Measurements from ENCODE around the gene SND1.
"Not testable (repeated sequence)": the region's sequence is repeated elsewhere in the genome, so short reads cannot be mapped to it uniquely, and the experiment has no call there.

The SND1 gene

GRCh38 chr7:127940381-127941160 is 288.6 kb downstream of the SND1 start:
- no peak for DNase-seq

- no peak for DNase-seq
Observed at GRCh38 chr7:127941476-127942210, 289.6 kb downstream of the SND1 start.

GRCh38 chr7:127943541-127944521 is 291.8 kb downstream of the SND1 start:
- DNase-seq, result no peak

GRCh38 chr7:127946111-127946510 is 294.1 kb downstream of the SND1 start:
- DNase-seq, result no peak

GRCh38 chr7:127946847-127947246 is 294.9 kb downstream of the SND1 start:
- no peak for DNase-seq

GRCh38 chr7:127948312-127948711 is 296.3 kb downstream of the SND1 start:
- no peak for DNase-seq

- no peak for DNase-seq
Observed at GRCh38 chr7:127948930-127949329, 296.9 kb downstream of the SND1 start.

- DNase-seq, result no peak
Observed at GRCh38 chr7:127949769-127950222, 297.8 kb downstream of the SND1 start.

- DNase-seq, result no peak
Observed at GRCh38 chr7:127950233-127950935, 298.4 kb downstream of the SND1 start.

- DNase-seq, result no peak
Observed at GRCh38 chr7:127953423-127954356, 301.7 kb downstream of the SND1 start.

GRCh38 chr7:127954357-127954748 is 302.4 kb downstream of the SND1 start:
- no peak for DNase-seq

GRCh38 chr7:127955051-127955531 is 303.1 kb downstream of the SND1 start:
- no peak for DNase-seq

- no peak for DNase-seq
Observed at GRCh38 chr7:127957886-127958285, 305.9 kb downstream of the SND1 start.

GRCh38 chr7:127959770-127960169 is 307.8 kb downstream of the SND1 start:
- DNase-seq, result no peak

- DNase-seq, result no peak
Observed at GRCh38 chr7:127961786-127962453, 309.9 kb downstream of the SND1 start.

- no peak for DNase-seq
Observed at GRCh38 chr7:127962589-127963361, 310.8 kb downstream of the SND1 start.

GRCh38 chr7:127963850-127964249 is 311.9 kb downstream of the SND1 start:
- not testable (repeated sequence) for DNase-seq

GRCh38 chr7:127967281-127967680 is 315.3 kb downstream of the SND1 start:
- no peak for DNase-seq

GRCh38 chr7:127968547-127968946 is 316.6 kb downstream of the SND1 start:
- DNase-seq, result no peak

Measured in T-helper 2 cell (primary cell).